ENCODE results near the gene GLIS1.
A peak's percentile ranks its signal among the peaks of the same experiment; 100 is the strongest.

GLIS1 gene

GRCh38 chr1:53578358-53578757 lies 160.6 kb downstream of the GLIS1 start:
- no peak for DNase-seq (ENCODE audit: low read depth)
- H3K4me3 ChIP-seq (ENCODE audit: low read length), result no peak overlapping the region
- TF ChIP-seq CTCF (conservative IDR thresholded peaks at IDR 0.05; ENCODE audit: low read depth, low read length), result no peak

- no peak overlapping the region for H3K4me3 ChIP-seq (ENCODE audit: low read length)
- no peak for TF ChIP-seq CTCF (conservative IDR thresholded peaks at IDR 0.05; ENCODE audit: low read depth, low read length)
- DNase-seq (ENCODE audit: low read depth), result no peak
Observed at GRCh38 chr1:53577761-53578100, 161.2 kb downstream of the GLIS1 start.

- peak; percentile 19 for TF ChIP-seq CTCF (conservative IDR thresholded peaks at IDR 0.05; ENCODE audit: low read depth, low read length)
- no peak overlapping the region for H3K4me3 ChIP-seq (ENCODE audit: low read length)
- DNase-seq (ENCODE audit: low read depth), result no peak
Observed at GRCh38 chr1:53576866-53577760, 161.9 kb downstream of the GLIS1 start.

GRCh38 chr1:53576381-53576801 lies 162.6 kb downstream of the GLIS1 start:
- TF ChIP-seq CTCF (conservative IDR thresholded peaks at IDR 0.05; ENCODE audit: low read depth, low read length), result no peak
- no peak overlapping the region for H3K4me3 ChIP-seq (ENCODE audit: low read length)
- DNase-seq (ENCODE audit: low read depth), result no peak

GRCh38 chr1:53575955-53576320 lies 163.0 kb downstream of the GLIS1 start:
- H3K4me3 ChIP-seq (ENCODE audit: low read length), result no peak overlapping the region
- TF ChIP-seq CTCF (conservative IDR thresholded peaks at IDR 0.05; ENCODE audit: low read depth, low read length), result no peak
- no peak for DNase-seq (ENCODE audit: low read depth)

GRCh38 chr1:53575141-53575954 lies 163.6 kb downstream of the GLIS1 start:
- H3K4me3 ChIP-seq (ENCODE audit: low read length), result no peak overlapping the region
- no peak for DNase-seq (ENCODE audit: low read depth)
- no peak for TF ChIP-seq CTCF (conservative IDR thresholded peaks at IDR 0.05; ENCODE audit: low read depth, low read length)

Measured in retinal pigment epithelial cell (primary cell).